ENCODE data around the gene RYR3. TPM values are rescaled to one million over a fixed set of nuclear protein-coding genes. Genes with fewer than 3 reads are reported as not detected.

RYR3 gene
- total RNA-seq, 1 donor from 2014 or later, result not detected

DNA sequence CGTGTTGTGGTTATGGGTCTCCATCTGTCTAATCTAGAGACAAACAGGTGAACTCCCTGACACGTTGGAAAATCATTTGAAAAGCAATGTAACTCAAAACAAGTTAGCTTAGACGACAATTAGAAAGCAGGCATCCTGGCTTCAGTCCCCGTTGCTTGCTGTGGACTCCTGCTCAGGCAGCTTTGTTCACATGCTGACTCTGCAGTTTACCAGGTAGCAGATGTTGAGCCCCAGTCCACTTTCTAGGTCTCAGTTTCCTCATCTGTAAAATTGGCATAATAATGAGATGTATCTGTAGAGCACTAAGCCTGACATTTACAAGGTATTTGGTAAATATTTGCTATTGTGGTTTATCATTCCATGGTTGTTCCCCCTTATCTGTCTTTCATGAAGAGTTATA is 330.3 kb downstream of the RYR3 start:
- Mint-ChIP-seq H3K27me3 (no peaks in the 10 kb centered on the region), H3K9me3 (no peaks in the 10 kb centered on the region), H3K36me3 (ENCODE audit: low read depth) (no peaks in the 10 kb centered on the region), H3K4me3 (no peak overlapping the region), H3K27ac (no peak overlapping the region), H3K4me1 (peaks cover 14% of the 10 kb centered on the region)
- ChIA-PET CTCF (no interaction called here), POLR2A (no interaction called here)
- intact Hi-C loops (cut with micrococcal nuclease), result no loop called here
- TF ChIP-seq, protein P1, sequence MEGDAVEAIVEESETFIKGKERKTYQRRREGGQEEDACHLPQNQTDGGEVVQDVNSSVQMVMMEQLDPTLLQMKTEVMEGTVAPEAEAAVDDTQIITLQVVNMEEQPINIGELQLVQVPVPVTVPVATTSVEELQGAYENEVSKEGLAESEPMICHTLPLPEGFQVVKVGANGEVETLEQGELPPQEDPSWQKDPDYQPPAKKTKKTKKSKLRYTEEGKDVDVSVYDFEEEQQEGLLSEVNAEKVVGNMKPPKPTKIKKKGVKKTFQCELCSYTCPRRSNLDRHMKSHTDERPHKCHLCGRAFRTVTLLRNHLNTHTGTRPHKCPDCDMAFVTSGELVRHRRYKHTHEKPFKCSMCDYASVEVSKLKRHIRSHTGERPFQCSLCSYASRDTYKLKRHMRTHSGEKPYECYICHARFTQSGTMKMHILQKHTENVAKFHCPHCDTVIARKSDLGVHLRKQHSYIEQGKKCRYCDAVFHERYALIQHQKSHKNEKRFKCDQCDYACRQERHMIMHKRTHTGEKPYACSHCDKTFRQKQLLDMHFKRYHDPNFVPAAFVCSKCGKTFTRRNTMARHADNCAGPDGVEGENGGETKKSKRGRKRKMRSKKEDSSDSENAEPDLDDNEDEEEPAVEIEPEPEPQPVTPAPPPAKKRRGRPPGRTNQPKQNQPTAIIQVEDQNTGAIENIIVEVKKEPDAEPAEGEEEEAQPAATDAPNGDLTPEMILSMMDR (IDR thresholded peaks at IDR 0.05), result no peak
- ATAC-seq (ENCODE audit: low read depth) (no peak), DNase-seq (no peak)

DNA sequence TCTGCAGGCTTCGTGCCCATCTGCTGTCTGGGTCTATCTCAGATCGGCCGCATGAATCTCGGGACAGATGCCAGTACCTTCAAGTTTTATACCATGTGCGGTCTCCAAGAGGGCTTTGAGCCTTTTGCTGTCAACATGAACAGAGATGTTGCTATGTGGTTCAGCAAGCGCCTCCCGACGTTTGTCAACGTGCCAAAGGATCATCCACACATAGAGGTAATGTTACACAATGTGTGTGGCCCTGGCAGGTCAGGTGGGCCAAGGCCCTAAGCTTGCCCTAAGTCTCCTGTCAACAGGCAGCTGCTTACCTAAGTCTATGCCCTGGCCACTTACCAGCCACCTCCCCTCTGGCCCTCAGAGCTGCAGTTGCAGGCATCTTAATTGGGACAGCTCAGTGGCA is 333.5 kb downstream of the RYR3 start:
- DNase-seq (no peak), ATAC-seq (ENCODE audit: low read depth) (no peak)
- H3K27me3 Mint-ChIP-seq, result peaks cover 3% of the 10 kb centered on the region
- no peaks in the 10 kb centered on the region for H3K36me3 Mint-ChIP-seq (ENCODE audit: low read depth)
- TF ChIP-seq, protein P1 (IDR thresholded peaks at IDR 0.05), result no peak
- H3K9me3 Mint-ChIP-seq, result no peaks in the 10 kb centered on the region
- H3K27ac Mint-ChIP-seq, result no peak overlapping the region
- intact Hi-C loops (cut with micrococcal nuclease), result no loop called here
- CTCF ChIA-PET, result no interaction called here
- H3K4me1 Mint-ChIP-seq, result peaks cover 9% of the 10 kb centered on the region
- POLR2A ChIA-PET, result no interaction called here
- no peak overlapping the region for H3K4me3 Mint-ChIP-seq

DNA sequence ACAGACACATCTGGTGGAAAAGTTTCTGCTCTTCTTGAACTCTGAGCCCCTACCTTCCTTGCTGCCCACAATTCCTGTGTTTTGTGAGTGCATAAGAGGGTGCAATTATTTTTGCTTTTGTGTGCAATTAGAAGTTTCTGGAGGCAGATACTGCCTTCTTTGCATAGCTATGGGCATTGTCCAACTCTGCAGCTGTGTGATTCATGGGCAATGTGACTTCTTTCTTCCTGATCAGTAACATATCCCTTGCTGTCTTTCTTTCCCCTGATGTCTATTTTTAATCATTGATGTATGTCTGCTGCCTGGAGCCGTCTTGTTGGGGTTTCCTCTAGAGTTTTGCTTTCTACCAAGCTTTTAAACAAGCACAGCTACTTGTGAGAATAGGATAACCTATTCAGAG is 336.0 kb downstream of the RYR3 start:
- DNase-seq (no peak), ATAC-seq (ENCODE audit: low read depth) (no peak)
- H3K27ac Mint-ChIP-seq, result no peak overlapping the region
- peaks cover 3% of the 10 kb centered on the region for H3K27me3 Mint-ChIP-seq
- ChIA-PET POLR2A (no interaction called here), CTCF (no interaction called here)
- intact Hi-C loops (cut with micrococcal nuclease), result no loop called here
- no peaks in the 10 kb centered on the region for H3K4me1 Mint-ChIP-seq
- no peak overlapping the region for H3K4me3 Mint-ChIP-seq
- no peaks in the 10 kb centered on the region for H3K36me3 Mint-ChIP-seq (ENCODE audit: low read depth)
- TF ChIP-seq, protein P1 (IDR thresholded peaks at IDR 0.05), result no peak
- H3K9me3 Mint-ChIP-seq, result no peaks in the 10 kb centered on the region

DNA sequence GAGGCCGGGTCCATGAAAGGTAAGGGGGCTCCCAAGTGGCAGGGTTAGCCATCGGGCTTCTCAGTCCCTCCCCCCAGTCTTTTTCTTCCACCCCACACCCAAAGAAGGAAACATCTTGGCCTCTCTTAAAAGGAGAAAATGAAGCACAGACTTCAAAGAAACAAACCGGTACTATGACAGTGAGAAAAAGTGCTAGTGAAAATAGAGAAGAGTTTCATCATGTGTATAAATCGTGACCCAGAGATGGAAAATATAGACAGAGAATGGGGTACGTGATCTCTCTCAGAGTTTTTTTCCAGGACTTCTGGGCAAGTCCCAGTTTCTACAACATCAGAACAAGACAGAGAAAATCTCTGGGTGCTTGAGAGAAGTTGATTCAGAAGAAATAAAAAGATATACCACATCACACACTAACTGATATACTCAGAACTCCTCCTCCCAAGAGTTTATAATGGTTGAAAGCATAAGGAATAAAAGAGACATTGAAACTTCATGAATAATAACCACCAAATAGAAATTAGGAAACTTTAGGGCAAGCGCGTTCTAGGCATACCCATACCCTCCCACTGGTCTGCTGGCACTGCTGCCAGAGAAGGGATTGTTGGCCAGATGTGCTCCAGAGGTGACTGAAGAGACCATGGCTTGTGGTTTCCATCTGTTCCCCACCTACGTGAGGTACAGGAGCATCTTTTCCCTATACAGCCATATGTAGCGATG is 338.6 kb downstream of the RYR3 start:
- Mint-ChIP-seq H3K36me3 (ENCODE audit: low read depth) (no peaks in the 10 kb centered on the region), H3K27ac (no peak overlapping the region), H3K27me3 (peaks cover 3% of the 10 kb centered on the region), H3K4me3 (no peak overlapping the region), H3K9me3 (no peaks in the 10 kb centered on the region), H3K4me1 (no peaks in the 10 kb centered on the region)
- TF ChIP-seq, protein P1 (IDR thresholded peaks at IDR 0.05), result no peak
- ChIA-PET POLR2A (no interaction called here), CTCF (no interaction called here)
- DNase-seq (no peak), ATAC-seq (ENCODE audit: low read depth) (no peak)
- intact Hi-C loops (cut with micrococcal nuclease), result no loop called here

DNA sequence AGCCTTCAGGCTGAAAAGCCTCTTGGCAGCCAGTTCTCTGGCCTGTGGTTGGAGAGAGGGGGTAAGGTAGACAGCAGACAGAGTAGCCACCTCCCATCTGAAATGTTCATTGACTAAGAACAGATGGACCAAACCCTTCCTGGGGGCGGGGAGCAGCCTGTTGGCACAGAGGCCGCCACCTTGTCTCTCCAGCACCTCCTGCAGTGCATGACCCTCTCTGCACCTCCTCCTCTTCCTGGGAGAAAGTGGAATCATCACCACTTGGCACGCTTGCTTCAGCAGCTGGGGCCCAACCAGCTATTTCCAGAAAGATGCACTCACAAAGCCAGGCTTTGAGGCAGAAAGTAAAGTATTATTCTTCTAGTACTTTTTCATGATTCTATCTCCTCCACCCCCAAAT is 344.1 kb downstream of the RYR3 start:
- H3K27me3 Mint-ChIP-seq, result peaks cover under 1% of the 10 kb centered on the region
- ChIA-PET POLR2A (no interaction called here), CTCF (no interaction called here)
- DNase-seq, result no peak
- H3K36me3 Mint-ChIP-seq (ENCODE audit: low read depth), result no peaks in the 10 kb centered on the region
- TF ChIP-seq, protein P1 (IDR thresholded peaks at IDR 0.05), result no peak
- H3K4me1 Mint-ChIP-seq, result no peaks in the 10 kb centered on the region
- intact Hi-C loops (cut with micrococcal nuclease), result no loop called here
- ATAC-seq (ENCODE audit: low read depth), result no peak
- no peaks in the 10 kb centered on the region for H3K9me3 Mint-ChIP-seq
- H3K27ac Mint-ChIP-seq, result no peak overlapping the region
- no peak overlapping the region for H3K4me3 Mint-ChIP-seq

All from activated B cell treated with CpG ODN at 0.5 μM for 24 hours (primary cell).